NCI-H345 treated with DMSO at 0.1 percent for 48 hours (cell line): ENCODE results near the gene ARHGAP1.

Source experiments
- DNase-seq: peaks from one replicate; lab custom pipeline; 2025; ENCODE audit not compliant: unreplicated experiment; lab: John Stamatoyannopoulos, UW

ARHGAP1 gene

GRCh38 chr11:46643531-46643930, 56.9 kb downstream of the ARHGAP1 start:
- no peak for DNase-seq

- DNase-seq, result no peak
Observed at GRCh38 chr11:46642627-46643335, 57.6 kb downstream of the ARHGAP1 start.

GRCh38 chr11:46641639-46642038, 58.8 kb downstream of the ARHGAP1 start:
- no peak for DNase-seq

GRCh38 chr11:46640036-46640788, 60.2 kb downstream of the ARHGAP1 start:
- DNase-seq, result no peak

DNA sequence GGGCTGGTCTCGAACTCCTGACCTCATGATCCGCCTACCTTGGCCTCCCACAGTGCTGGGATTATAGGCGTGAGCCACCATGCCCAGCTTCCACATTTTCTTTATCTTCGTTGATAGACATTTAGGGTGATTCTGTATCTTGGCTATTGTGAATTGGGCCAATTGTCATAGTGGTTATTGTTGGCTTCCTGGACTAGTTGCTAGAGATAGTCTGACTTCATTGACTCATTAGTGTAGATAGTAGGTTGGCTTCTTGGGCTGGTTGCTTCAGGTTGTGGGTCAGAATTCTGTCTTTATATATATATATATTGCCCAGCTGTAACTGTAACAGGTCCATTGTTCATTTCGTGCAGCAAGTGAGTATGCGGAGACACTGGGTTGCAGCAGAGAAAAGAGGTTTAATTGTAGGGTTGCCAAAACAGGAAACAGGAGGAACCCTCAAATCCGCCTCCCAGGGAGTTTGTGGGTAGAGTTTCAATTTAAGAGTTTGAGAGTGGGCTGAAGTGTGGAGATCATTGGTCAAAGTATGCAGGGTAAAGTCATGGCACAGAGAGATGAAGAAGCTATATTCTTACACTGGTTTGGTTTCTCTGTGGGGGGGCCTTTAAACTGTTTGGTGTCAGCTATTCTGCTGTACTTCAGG, 61.1 kb downstream of the ARHGAP1 start:
- DNase-seq, result no peak

- no peak for DNase-seq
Observed at GRCh38 chr11:46637546-46637945, 62.9 kb downstream of the ARHGAP1 start.

DNA sequence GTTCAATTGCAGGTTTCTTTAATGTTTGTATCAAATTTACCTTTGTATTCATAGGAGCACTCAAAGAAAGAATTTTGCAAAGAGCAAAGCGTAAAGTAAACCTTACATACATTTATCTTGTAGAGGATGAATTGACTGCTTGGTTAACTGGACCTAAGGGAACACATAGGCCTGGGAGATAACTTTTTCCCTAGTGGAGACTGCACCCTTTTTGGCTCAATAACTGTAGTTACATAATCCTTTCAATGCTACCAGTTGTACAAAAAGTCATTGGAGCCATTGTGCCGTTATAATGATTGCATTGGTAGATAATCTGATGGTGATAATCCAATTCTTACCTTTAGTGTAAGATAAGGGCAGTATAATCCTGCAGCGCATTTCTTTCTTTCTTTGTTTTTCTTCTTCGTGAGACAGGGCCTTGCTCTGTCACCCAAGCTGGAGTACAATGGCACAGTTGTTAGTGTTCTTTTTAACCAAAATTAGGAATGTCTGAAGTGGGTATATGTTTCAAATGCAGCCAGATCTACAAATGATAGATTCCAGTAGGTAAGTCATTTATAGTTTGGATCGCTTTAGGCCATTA, 64.8 kb downstream of the ARHGAP1 start:
- DNase-seq, result no peak

DNA sequence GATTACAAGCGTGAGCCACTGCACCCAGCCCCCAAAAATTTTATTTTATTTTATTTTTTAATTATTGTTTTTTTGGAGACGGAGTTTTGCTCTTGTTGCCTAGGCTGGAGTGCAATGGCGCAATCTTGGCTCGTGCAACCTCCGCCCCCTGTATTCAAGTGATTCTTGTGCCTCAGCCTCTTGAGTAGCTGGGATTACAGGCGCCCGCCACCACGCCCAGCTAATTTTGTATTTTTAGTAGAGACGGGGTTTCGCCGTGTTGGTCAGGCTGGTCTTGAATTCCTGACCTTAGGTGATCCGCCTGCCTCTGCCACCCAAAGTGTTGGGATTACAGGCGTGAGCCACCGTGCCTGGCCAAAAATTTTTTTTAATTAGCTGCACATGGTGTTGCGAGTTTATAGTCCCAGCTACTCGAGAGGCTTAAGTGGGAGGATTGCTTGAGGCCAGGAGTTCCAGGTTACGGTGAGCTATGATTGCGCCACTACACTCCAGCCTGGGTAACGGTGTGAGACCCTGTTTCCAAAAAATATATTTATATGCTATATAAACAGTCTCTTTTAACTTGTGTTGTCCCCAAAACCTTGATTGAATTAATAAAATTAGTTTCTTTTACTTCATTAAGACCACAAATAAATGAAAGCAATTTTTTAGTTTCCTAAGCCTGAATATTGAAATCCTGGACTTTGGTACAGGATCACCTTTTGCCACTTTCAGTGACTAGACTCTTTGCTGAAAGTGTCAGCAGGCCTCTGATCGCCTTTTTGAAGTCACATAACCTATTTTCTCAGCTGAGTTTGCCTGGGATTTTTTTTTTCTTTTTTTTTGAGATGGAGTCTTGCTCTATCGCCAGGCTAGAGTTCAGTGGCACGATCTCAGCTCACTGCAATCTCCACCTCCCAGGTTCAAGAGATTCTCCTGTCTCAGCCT, 66.9 kb downstream of the ARHGAP1 start:
- DNase-seq, result no peak

DNA sequence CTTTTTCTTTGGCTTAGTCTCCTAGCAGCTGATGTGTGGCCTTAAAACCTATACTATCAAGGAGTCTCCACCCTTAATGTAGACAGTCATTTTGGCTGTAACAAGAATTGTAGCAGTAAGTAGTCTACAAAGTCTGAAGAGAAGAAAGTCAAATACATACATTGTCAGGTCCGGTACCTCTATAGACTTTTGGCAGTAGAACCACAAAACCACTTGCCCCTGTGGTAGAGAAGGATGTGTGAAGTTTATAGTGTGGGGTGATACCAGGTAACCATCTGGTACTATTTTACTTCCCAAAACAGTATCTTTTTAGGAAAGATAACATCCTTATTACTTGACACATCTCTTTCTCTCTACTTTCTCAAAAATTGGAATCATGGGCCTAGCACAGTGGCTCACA, 67.9 kb downstream of the ARHGAP1 start:
- DNase-seq, result no peak

- DNase-seq, result no peak
Observed at GRCh38 chr11:46631676-46632075, 68.7 kb downstream of the ARHGAP1 start.

GRCh38 chr11:46630237-46630636, 70.2 kb downstream of the ARHGAP1 start:
- no peak for DNase-seq

DNA sequence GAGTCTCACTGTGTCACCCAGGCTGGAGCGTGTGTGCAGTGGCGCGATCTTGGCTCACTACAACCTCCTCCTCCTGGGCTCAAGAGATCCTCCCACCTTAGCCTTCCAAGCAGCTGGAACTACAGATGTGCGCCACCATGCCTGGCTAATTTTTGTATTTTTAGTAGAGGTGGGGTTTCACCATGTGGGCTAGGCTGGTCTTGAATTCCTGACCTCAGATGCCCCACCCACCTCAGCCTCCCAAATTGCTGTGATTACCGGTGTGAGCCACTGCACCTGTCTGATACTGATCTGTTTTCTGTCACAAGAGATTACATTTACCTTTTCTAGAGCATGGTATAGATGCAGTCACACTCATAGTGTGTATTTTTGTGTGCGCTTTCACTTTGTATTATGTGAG, 71.5 kb downstream of the ARHGAP1 start:
- DNase-seq, result no peak
